ENCODE data around the gene TMPRSS6.

DNA sequence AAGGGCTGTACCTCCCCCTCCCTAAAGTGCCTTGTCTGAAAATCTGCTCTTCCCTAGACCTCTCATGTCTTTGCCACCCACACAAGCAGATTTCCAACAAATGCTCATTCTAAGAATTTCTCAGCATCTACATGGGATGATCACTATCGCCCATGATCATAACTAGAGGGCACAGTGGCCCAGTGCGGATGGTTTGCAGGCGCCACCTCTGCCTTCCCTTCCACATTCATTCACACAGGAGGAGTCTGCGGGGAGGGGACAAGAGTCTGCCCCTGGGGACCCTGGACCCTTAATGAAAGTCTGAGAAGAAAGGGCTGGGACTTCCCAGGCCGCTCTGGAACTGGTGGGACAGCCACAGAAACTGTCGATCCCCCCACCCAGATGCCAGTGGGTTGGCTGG, 29.1 kb downstream of the TMPRSS6 start:
- TF ChIP-seq, protein P1, sequence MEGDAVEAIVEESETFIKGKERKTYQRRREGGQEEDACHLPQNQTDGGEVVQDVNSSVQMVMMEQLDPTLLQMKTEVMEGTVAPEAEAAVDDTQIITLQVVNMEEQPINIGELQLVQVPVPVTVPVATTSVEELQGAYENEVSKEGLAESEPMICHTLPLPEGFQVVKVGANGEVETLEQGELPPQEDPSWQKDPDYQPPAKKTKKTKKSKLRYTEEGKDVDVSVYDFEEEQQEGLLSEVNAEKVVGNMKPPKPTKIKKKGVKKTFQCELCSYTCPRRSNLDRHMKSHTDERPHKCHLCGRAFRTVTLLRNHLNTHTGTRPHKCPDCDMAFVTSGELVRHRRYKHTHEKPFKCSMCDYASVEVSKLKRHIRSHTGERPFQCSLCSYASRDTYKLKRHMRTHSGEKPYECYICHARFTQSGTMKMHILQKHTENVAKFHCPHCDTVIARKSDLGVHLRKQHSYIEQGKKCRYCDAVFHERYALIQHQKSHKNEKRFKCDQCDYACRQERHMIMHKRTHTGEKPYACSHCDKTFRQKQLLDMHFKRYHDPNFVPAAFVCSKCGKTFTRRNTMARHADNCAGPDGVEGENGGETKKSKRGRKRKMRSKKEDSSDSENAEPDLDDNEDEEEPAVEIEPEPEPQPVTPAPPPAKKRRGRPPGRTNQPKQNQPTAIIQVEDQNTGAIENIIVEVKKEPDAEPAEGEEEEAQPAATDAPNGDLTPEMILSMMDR (IDR thresholded peaks at IDR 0.05; ENCODE audit: insufficient read depth, low read length, poor library complexity, severe bottlenecking) = no peak
- no peak for TF ChIP-seq EZH2phosphoT487 (conservative IDR thresholded peaks at IDR 0.05; ENCODE audit: low read length)

Measured in SU-DHL-6 (cell line).